GM18951 (cell line): ENCODE results near the gene CELF4.

Source experiments
- POLR2A ChIP-seq: IDR thresholded peaks from 4 replicates; pipeline ENCODE4 v1.6.1; 2011; ENCODE audit warnings: mild to moderate bottlenecking; ENCODE audit not compliant: insufficient read length, insufficient read depth; ENCODE audit errors: extremely low read depth
- in situ Hi-C: fragments of 300-500 bp; cut with MboI; formaldehyde crosslinking; loops from one replicate; pipeline ENCODE4 v1.12.0; 2022; ENCODE audit warnings: low sequenced_read_pairs, mixed read lengths, inconsistent platforms; ENCODE audit not compliant: unreplicated experiment

Gene CELF4

GRCh38 chr18:37428288-37428974 is 137.2 kb downstream of the CELF4 start:
- TF ChIP-seq POLR2A, result no peak
- in situ Hi-C loops, result no loop called here

GRCh38 chr18:37426586-37426985 is 139.0 kb downstream of the CELF4 start:
- in situ Hi-C loops, result no loop called here
- TF ChIP-seq POLR2A, result no peak

DNA sequence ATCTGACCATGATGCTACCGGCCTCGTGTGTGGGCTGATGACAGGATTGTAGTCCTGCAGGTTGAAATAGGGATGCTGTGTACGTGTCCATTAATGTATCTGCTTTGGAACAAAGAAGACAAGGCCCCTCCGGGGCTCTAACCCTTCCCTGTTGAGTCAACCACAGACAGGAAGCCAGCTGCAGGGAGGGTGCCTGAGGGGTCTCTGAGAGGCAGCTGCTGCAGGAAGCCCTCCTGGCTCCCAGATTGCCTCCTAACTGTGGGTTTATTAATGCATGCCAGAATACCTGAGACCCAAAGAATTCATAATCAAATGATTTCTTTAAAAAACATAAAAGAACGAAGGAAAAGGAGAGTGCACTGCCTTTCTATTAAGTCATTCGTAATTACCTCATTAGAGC is 140.4 kb downstream of the CELF4 start:
- in situ Hi-C loops, result no loop called here
- TF ChIP-seq POLR2A, result no peak

DNA sequence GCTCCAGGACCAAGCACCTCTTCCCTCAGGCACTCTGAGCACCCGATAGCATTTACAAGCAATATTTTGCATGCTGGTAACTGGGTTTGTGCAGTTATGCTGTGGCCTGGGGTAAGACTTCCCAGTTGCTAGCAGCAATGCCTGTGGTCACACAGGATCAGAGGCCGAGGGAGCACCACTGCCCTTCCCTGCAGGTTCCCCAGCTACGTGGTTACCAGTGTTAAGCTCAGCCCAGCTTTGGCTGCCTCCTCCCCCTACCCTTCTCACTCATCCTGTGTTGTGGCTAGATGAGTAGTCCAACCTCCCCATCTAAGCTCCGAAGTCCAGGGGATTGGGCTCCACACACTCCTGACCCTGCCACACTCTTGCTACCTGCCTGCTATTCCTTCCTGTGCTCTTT is 141.1 kb downstream of the CELF4 start:
- TF ChIP-seq POLR2A, result no peak
- in situ Hi-C loops, result no loop called here

DNA sequence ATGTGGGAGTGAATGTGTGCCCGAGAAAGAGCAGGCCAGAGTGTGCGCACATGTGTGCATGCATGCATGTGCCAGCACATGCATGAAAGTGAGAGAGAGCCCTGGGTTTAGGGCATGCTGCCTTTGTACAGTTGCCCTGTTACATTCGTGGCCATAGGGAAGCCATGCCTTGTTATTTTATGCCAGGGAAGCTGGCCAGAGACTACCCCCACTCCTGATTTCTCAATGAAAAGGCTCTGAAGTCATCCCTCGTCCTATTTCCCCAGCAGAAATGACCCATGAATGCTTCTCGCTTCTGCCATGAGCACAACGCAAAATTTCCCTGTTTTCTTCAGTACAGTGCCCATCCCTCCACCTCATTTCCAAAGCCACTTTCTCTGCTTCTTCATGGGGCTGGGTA is 143.0 kb downstream of the CELF4 start:
- TF ChIP-seq POLR2A, result no peak

GRCh38 chr18:37422116-37422515 is 143.5 kb downstream of the CELF4 start:
- in situ Hi-C loops, result no loop called here
- TF ChIP-seq POLR2A, result no peak

More for the DNA sequence above, 143.0 kb downstream of the CELF4 start:
- in situ Hi-C loops, result no loop called here

DNA sequence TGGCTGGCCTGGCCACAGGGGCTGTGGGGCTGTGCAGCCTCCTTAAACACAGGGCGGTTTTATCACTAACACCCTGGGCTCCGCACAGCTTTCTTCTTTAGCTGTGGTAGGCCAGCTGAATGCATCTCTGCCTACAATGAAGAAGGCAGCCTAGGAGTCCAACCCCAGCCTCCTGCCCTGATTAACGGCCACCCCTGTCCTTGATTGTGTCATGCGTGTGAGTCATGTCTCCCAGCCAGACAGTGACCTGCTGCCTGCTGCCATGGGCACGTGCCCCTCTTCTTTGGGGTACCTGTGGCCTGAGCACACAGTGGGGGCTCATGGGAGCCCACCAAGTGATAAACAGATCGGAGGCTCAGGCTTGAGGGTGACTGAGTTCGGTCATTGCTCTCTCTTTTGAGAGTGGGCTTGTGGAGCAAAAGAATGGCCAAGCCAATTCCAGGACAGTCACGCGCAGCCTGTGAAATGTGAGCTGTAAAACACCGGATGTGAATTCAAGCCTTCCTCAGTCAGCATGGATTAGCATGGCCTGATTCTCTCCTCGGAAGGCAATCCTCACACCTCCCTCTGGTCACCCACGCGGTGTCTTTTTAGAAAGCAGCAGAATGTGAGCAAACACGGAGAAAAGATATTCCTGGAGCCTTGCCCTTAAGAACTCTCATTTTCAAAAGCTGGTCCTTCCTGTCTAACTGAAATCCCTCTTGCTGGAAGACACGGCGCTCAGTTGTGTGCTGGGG is 144.1 kb downstream of the CELF4 start:
- TF ChIP-seq POLR2A, result no peak
- in situ Hi-C loops, result no loop called here

- in situ Hi-C loops, result no loop called here
- no peak for TF ChIP-seq POLR2A
Observed at GRCh38 chr18:37420315-37420880, 145.2 kb downstream of the CELF4 start.

DNA sequence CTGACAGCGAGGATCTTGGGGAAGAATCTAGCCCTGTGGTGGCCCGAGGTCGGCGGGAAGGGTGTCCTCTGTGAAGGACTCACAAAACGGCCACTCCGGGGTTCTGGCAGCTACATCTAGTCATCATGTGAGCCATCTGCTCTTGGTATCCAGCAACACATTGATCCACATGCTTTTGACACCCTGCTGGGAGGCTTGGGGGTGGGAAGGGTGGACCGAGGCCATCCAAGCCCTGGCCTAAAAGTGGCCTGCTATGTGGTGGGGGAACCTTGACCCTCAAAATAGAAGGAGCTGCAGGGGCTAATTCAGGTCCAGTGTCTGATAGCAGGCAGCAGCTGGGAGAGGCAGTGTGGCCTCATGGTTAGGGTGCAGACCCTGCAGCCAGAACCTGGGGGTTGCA is 145.7 kb downstream of the CELF4 start:
- in situ Hi-C loops, result no loop called here
- no peak for TF ChIP-seq POLR2A

- in situ Hi-C loops, result no loop called here
- no peak for TF ChIP-seq POLR2A
Observed at GRCh38 chr18:37419315-37419714, 146.3 kb downstream of the CELF4 start.

DNA sequence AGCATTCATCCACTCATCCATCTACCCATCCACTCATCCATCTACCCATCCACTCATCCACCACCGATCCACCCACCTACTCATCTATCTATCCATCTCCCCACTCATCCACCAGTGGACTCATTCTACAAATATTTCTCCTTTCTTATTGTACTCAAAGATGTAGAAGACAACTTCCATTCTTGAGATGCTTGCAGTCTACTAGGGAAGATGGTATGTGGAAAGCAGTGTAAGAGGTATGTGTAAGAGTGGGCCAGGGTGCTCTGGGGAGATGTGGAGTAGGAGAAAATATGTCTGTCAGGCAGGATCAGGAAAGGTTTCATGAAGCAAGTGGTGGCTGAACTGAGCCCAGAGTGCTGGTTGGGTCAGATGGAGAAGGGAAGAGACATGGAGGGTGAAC is 150.8 kb downstream of the CELF4 start:
- no peak for TF ChIP-seq POLR2A
- in situ Hi-C loops, result no loop called here

- TF ChIP-seq POLR2A, result no peak
- in situ Hi-C loops, result no loop called here
Observed at GRCh38 chr18:37412829-37413228, 152.8 kb downstream of the CELF4 start.

DNA sequence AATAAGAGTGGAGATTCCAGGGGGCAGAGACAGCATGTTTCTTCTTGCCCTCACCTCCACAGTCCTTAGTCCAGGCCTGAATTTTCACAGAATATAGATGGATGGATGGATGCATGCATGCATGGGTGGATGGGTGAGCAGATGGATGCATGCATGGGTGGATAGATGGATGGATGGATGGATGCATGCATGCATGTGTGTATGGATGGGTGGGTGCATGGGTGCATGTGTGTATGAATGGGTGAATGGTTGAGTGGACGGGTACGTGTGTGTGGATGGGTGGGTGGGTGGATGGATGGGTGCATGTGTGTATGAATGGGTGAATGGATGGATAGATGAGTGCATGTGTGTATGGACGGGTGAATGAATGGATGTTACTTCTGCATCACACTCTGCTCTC is 153.3 kb downstream of the CELF4 start:
- TF ChIP-seq POLR2A, result no peak
- in situ Hi-C loops, result no loop called here

DNA sequence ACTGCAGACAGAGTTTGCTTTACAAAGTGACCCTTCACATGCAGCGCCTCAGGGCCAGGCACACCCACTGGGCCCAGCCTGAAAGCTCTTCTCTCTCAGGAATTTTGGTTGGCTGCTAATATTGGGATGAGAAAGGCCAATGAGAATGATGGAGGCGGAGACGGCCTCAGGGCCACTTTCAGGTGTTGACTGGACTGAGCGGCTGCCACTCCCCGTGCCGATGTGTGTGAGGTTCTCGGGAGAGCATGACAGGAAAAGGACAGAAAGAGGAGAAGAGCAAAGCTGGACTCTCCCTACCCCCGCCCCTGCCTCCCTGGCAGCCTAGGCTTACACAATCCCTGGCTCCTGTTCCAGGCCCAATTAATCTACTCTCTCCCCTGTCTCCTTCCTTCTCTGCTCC is 155.7 kb downstream of the CELF4 start:
- in situ Hi-C loops, result no loop called here
- no peak for TF ChIP-seq POLR2A
